HL-60 (cell line): ENCODE results near the gene KYAT1.

Experiments used
- DNase-seq, 2 experiments: peaks; one replicate each; pipeline ENCODE4 v3.0.0-alpha.2; 2010 to 2020; ENCODE audit warnings: low read depth in 1 of 2, low spot score in 1 of 2
- H3K27ac ChIP-seq: fragments of 250-450 bp; sonication (Bioruptor Pico); replicated peaks from 2 replicates; pipeline ENCODE4 v1.5.1; 2020; ENCODE audit warnings: mild to moderate bottlenecking, moderate library complexity
- H3K27me3 ChIP-seq: fragments of 250-450 bp; sonication (Bioruptor Pico); 2 replicates; pipeline ENCODE4 v1.5.1; 2021; ENCODE audit warnings: mild to moderate bottlenecking, moderate library complexity; ENCODE audit not compliant: insufficient read depth, poor library complexity, severe bottlenecking
- H3K4me3 ChIP-seq: replicated peaks from 2 replicates; pipeline ENCODE4 v1.5.1; 2011; ENCODE audit warnings: mild to moderate bottlenecking, control low read depth, low read length; ENCODE audit not compliant: insufficient read depth
- CTCF ChIP-seq: IDR thresholded peaks from one replicate; pipeline ENCODE4 v1.5.1; 2011; ENCODE audit warnings: low read length, control low read depth, inconsistent platforms; ENCODE audit not compliant: insufficient read depth
- GABPA ChIP-seq: IDR thresholded peaks from 2 replicates; pipeline ENCODE4 v1.6.1; 2012; ENCODE audit warnings: low read depth
- POLR2AphosphoS5 ChIP-seq: IDR thresholded peaks from 2 replicates; pipeline ENCODE4 v1.6.1; 2012; ENCODE audit warnings: low read depth
- SPI1 ChIP-seq: IDR thresholded peaks from 2 replicates; pipeline ENCODE4 v1.6.1; 2012; ENCODE audit warnings: low read depth, mild to moderate bottlenecking, borderline replicate concordance
- TF ChIP-seq, protein P1 (sequence below): IDR thresholded peaks from 2 replicates; pipeline ENCODE4 v1.6.1; 2012; ENCODE audit warnings: low read depth; ENCODE audit not compliant: insufficient replicate concordance

KYAT1 gene

GRCh38 chr9:128912270-128912853 lies 30.6 kb upstream of the KYAT1 start:
- Histone ChIP-seq H3K27ac (no peak overlapping the region), H3K27me3 (no peaks in the 10 kb centered on the region), H3K4me3 (no peak overlapping the region)
- DNase-seq = no peak
- TF ChIP-seq CTCF (no peak), POLR2AphosphoS5 (no peak), GABPA (no peak), SPI1 (no peak)
- TF ChIP-seq, protein P1, sequence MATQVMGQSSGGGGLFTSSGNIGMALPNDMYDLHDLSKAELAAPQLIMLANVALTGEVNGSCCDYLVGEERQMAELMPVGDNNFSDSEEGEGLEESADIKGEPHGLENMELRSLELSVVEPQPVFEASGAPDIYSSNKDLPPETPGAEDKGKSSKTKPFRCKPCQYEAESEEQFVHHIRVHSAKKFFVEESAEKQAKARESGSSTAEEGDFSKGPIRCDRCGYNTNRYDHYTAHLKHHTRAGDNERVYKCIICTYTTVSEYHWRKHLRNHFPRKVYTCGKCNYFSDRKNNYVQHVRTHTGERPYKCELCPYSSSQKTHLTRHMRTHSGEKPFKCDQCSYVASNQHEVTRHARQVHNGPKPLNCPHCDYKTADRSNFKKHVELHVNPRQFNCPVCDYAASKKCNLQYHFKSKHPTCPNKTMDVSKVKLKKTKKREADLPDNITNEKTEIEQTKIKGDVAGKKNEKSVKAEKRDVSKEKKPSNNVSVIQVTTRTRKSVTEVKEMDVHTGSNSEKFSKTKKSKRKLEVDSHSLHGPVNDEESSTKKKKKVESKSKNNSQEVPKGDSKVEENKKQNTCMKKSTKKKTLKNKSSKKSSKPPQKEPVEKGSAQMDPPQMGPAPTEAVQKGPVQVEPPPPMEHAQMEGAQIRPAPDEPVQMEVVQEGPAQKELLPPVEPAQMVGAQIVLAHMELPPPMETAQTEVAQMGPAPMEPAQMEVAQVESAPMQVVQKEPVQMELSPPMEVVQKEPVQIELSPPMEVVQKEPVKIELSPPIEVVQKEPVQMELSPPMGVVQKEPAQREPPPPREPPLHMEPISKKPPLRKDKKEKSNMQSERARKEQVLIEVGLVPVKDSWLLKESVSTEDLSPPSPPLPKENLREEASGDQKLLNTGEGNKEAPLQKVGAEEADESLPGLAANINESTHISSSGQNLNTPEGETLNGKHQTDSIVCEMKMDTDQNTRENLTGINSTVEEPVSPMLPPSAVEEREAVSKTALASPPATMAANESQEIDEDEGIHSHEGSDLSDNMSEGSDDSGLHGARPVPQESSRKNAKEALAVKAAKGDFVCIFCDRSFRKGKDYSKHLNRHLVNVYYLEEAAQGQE = no peak

- Histone ChIP-seq H3K4me3 (no peak overlapping the region), H3K27me3 (no peaks in the 10 kb centered on the region), H3K27ac (no peak overlapping the region)
- DNase-seq = no peak
- TF ChIP-seq, protein P1 = no peak
- TF ChIP-seq GABPA = no peak
Observed at GRCh38 chr9:128911529-128912035, 29.8 kb upstream of the KYAT1 start.

DNA sequence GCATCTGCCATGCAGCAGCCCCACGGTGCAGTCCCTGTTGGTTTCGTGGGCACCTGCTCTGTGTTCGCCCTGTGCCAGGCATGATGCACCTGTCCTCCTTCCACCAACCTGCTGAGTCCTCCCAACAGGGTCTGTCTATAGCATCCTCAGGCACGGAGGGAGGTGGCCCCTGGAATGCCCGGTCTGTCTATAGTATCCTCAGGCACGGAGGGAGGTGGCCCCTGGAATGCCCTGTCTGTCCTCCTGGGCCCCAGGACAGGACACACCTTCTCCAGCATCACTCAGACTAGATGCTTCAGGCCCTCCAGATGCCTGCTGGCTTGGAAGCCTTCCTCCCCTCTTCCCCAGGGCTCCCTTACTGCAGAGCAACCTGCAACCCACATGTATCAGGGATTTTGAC lies 29.2 kb upstream of the KYAT1 start:
- TF ChIP-seq SPI1 (no peak), GABPA (no peak)
- no peak overlapping the region for H3K4me3 ChIP-seq
- H3K27ac ChIP-seq = no peak overlapping the region
- no peak for DNase-seq
- H3K27me3 ChIP-seq = no peaks in the 10 kb centered on the region

GRCh38 chr9:128909859-128910258 lies 28.1 kb upstream of the KYAT1 start:
- Histone ChIP-seq H3K27ac (no peak overlapping the region), H3K4me3 (no peak overlapping the region), H3K27me3 (no peaks in the 10 kb centered on the region)
- no peak for DNase-seq
- TF ChIP-seq CTCF (no peak), SPI1 (no peak), POLR2AphosphoS5 (no peak), GABPA (no peak)
- TF ChIP-seq, protein P1 = no peak
